HepG2 (cell line): ENCODE measurements around the gene GAR1.

Source experiments
- ARID3A ChIP-seq: IDR thresholded peaks from 2 replicates; pipeline ENCODE4 v1.6.1; 2012; ENCODE audit warnings: low read depth, low read length, improper control_type of control experiment
- CEBPB ChIP-seq: IDR thresholded peaks from 2 replicates; pipeline ENCODE4 v1.6.1; 2011; ENCODE audit warnings: low read depth, low read length, improper control_type of control experiment, borderline replicate concordance
- CTCF ChIP-seq: sonication (generic); formaldehyde crosslinking; IDR thresholded peaks from 2 replicates; pipeline ENCODE4 v1.5.0; 2020; ENCODE audit warnings: mild to moderate bottlenecking, missing genetic modification reagents, moderate library complexity
- FOSL1 ChIP-seq: sonication (generic); formaldehyde crosslinking; IDR thresholded peaks from 2 replicates; pipeline ENCODE4 v1.9.0; 2021; ENCODE audit warnings: missing genetic modification reagents, borderline replicate concordance
- SP1 ChIP-seq, 2 experiments: fragments of 450-650 bp in 1 of 2; sonication (generic) in 1 of 2; formaldehyde crosslinking in 1 of 2; IDR thresholded peaks; 2 replicates each; pipeline versions ENCODE4 v1.4.0 to v1.6.1; 2016 to 2020; ENCODE audit warnings: missing genetic modification reagents in 1 of 2
- ZBTB44 ChIP-seq: sonication (generic); formaldehyde crosslinking; IDR thresholded peaks from 2 replicates; pipeline ENCODE4 v1.4.0; 2020; ENCODE audit warnings: missing genetic modification reagents
- ZNF10 ChIP-seq: sonication (generic); formaldehyde crosslinking; IDR thresholded peaks from 2 replicates; pipeline ENCODE4 v1.4.0; 2020; ENCODE audit warnings: mild to moderate bottlenecking, low read depth, missing genetic modification reagents, borderline replicate concordance

- TF ChIP-seq ARID3A (no peak), FOSL1 (no peak), CEBPB (no peak), SP1 (IDR thresholded peaks at IDR 0.05) (no peak), SP1 (CRISPR knock-in tag; IDR thresholded peaks at IDR 0.05) (no peak), ZBTB44 (CRISPR knock-in tag) (no peak), CTCF (CRISPR knock-in tag) (no peak), ZNF10 (CRISPR knock-in tag) (no peak)
These were observed 5.0 kb downstream of the GAR1 start for GRCh38 chr4:109820563-109820962.
